GM18499 (cell line): ENCODE results near the gene ZBP1.

Experiments
- ATAC-seq: cut with Tn5 transposase; IDR thresholded peaks from one replicate; pipeline ENCODE4 v1.9.1; 2021; ENCODE audit warnings: moderate number of reproducible peaks; ENCODE audit not compliant: insufficient read depth, unreplicated experiment

The ZBP1 gene

GRCh38 chr20:57589123-57589727, 31.0 kb downstream of the ZBP1 start:
- no peak for ATAC-seq

GRCh38 chr20:57588596-57588995, 31.6 kb downstream of the ZBP1 start:
- no peak for ATAC-seq

- ATAC-seq: no peak
These were observed 32.2 kb downstream of the ZBP1 start for GRCh38 chr20:57587989-57588377.

DNA sequence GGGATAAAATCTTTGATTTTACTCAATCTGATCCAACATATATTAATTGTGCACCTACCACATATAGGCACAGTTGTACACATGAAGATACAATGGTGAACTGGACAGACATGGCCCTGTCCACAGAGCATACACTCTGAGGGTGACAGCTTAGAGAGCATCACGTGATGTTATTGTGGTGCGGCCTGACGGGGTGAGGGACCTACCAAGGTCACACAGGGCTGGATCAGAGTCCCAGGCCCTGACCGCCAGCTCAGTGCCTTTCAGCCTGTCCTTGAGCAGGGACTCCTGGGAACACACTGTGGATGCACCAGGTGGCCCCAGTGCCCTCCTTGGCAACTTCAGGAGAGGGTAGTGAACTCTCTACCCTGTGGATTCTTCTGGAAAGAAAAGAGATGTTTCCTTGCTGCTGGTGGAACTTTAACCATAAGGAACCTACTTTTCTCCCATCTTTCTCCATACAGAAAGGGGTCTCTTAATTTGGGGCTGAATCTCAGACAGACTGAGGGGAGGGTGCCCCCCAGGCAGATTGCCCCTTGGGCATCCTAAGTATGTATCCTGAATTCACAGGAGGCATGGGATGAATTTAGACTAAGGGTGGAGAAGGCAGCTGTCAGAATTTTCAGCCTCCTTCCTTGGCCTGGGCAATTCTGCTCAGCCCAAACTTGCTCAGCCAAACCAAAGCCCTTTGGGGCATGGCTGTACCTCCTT, 32.8 kb downstream of the ZBP1 start:
- no peak for ATAC-seq

DNA sequence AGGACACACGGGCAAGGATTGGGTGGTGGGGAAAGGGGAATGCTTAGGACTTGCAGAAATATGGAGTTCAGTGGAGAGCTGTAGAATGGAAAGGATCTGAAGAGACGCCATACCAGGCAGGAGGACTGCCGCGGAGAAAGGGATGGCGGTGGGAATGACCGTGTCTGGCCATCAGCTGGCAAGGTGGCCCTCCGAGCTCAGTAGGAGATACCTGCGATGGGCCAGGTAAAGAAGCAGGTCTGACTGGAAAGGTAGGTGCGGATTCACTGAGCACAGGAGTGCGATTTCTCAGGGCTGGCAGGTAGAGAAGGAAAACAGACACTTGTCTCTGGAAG, 33.3 kb downstream of the ZBP1 start:
- ATAC-seq: no peak

GRCh38 chr20:57586370-57586793, 33.8 kb downstream of the ZBP1 start:
- no peak for ATAC-seq

- no peak for ATAC-seq
These were observed 34.6 kb downstream of the ZBP1 start for GRCh38 chr20:57585466-57586213.

DNA sequence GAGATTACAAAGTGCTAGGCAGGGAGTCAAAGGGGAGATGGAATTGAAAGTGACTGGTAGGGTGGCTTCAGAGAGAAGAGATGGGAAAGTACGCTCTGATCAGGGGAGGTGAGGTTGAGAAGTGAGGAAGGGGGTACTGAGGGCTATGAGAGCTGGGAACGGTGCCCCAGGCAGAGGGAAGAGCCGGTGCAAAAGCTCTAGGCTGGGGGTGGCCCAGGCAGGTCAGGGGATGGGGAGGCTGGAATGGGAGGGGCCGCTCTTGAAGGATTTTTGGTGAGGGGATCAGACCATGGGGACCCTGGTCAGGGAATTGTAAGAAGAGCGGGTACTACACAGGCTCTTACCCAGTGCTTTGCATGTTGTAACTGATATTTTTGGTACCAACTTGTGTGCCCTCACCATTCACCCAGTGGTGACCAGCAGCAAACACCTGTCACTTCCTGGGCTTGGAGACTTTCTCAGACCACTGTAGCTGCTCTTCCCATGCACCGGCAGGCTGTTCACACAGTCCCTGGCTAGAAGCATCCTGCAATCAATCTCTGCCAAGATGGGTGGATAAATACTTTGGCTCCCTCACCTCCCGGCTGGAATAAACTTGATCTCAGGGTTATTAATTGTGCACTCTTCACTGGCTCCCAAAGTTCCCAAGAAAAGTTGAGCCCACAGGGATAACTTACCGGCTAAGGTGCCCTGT, 35.3 kb downstream of the ZBP1 start:
- no peak for ATAC-seq

DNA sequence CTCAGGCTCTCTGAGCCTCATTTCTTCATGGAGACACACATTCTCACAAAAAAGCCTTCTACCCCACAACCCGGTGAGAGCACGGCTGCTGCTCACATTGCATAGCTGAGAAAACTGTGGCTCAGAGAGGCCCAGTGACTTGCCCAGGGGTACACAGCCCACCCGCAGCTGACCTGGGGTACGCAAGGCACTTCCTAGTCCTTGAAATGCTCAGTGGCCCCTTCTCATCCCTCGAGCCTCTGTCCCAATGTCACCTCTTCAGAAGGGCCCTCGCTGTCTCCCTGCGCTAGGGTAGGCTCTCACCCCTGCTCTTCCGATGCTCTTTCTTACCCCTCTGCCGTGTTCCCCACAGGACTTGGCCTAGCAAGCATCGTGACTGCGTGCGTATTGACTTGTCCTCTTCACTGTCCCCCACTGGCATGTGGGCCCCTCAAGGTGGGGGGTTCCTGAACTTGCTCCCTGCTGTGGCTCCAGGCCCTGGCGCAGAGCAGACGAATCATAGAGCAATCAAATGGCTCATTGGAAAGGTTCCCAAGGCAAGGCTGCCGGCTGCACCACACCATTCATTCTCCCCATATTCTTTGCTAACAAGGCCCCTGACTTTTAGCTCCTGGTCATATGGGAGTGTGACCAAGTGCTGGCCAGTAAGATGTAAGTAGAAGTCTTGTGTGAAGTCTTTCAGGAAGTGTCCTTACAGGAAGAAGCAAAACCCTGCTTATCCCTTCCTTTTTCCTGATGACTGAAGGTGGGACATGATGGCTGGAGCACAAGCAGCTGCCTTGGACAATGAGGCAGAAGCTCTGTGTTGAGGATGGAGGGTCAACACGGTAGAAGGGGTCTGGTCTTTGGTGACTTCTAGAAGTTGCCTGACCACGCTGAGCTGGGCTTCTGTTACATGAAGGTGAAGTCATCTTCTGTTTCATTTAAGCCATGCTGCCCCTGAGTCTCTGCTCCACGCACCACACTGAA, 36.7 kb downstream of the ZBP1 start:
- ATAC-seq: no peak

DNA sequence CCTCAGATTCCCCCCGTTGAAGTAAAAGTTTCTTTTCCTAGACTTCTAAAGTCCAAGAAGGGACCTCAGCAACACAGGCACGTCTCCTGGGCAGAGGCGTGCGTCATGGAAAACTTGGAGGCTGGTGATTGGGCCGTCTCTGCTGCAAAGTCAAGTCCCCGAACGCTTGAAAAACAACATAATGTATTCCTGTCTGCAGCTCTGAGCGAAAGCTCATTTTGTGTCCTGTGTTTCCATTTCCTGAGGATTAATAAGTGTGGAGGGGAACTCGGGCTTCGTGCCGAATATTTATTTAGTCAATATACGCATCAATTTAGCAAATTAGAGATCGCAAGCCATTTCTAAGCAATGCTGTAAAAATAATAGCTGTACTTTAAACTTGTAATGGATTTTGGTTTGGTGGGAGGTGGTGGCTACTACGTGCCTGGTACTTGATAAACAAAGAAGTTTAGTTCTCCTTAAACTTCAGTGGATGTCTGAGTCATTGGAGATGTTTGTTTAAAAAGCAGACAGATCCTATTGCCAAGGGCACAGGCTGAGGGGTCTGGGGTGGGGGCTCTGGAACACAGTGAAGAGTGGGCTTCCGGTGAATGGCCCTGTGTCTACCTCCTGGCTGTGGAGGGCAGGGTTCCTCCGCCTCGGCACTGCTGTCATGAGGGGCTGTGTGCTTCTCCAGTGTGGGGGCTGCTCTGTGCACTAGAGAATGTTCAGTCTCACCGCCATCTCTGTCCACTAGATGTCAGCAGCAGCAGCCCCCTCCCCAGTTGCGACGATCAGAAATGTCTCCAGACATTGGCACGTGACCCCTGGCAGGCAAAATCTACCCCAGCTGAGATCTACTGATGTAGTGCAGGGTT, 37.6 kb downstream of the ZBP1 start:
- no peak for ATAC-seq

DNA sequence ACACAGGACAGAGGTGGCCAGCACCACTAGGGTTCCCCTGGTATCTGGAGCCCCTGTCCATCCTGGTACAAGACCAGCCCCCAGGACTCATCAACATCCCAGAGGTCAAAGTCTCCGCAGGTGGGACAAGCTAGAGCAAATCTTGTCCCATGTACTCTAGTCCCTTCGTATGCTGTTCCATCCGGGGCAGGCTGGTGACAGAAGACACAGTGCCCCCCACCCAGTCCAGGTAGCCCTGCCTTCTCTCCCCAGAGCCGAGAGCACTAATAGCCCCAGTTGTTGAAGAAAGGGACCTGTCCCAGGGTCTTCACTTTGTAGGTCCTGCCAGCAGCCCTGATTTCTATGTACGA, 38.2 kb downstream of the ZBP1 start:
- no peak for ATAC-seq

- no peak for ATAC-seq
These were observed 38.8 kb downstream of the ZBP1 start for GRCh38 chr20:57581202-57582028.

GRCh38 chr20:57580478-57581201, 39.6 kb downstream of the ZBP1 start:
- ATAC-seq: no peak

DNA sequence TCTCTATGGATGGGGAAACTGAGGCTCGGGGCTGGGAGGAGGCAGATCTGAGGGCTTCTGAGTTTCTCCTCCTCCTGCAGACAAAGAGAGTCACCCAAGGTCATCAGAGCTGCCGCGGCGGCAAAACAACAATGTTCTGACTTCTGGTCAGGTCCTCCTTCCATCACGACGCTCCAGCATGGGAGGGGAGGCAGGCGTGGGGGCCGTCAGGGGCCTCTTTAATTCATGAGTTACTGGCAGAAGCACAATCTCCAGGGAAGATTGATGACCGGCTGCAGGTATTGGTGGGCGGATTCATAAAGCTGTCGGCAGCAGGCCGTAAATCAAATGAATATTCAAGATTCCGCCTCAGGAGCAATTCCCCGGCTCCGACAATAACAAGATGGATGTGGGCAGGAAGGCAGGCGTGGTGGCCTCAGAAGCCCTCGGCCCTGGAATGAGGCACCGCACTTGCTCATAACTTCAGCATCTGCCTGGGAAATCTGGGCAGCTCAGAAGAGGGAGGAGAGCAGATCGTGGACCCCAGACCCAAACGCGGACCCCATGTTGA, 40.3 kb downstream of the ZBP1 start:
- ATAC-seq: no peak

DNA sequence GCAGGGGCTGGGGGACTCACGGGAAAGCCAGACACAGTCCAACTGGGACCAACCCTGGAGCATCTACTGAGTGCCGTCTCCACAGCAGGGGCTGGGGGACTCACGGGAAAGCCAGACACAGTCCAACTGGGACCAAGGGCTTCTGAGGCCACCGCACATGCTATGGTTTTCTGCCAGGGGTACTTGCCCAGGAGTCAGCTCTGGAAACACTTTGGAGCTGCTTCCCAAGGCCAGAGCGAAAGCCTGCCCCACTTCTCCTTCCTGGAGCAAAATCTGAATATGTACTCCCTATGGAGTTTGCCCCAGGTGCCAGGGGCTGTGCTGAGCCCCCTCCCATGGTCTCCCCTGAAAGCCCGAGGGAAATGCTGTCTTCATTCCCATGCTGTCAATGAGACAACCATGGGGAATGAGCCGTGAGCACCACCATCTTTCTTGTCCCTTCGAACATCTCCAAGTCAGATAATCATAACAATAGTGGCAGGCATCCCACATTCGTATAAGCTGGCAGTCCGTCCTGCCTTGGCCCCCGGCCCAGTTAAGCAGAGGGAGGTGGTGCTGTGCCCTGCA, 40.8 kb downstream of the ZBP1 start:
- no peak for ATAC-seq

DNA sequence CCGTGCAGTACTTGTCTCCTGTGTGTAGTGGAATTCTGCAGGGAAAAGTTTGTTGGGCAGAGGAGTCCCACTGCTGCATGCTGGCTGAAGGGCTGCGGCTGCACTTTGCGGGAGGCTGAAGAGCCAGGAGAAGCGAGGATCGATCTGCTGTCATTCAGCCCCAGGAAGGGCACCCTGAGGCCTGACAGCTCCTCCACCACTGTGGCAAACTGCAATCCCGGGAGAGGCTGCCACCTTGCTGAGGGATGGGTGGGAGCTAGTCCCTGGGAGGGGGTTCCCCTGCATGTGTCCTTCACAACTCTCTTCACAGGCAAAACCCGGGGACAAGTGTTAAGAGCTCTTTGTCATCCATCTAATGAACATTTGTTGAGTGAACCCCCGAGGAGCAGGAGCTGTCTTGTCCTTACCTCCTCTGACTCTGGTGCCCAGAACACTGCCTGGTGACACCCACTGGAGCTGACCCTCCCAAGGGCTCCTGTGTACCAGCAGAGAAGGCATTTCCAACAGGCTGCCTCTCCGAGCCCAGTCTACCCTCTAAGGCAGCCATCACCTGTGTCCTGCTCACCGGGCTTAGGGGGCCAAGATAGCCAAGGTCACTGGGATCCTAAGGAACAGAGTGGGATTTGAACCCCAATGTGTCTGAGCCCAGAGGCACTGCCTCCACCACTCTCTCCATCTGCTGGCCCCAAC, 41.6 kb downstream of the ZBP1 start:
- ATAC-seq: no peak
